ENCODE measurements around the gene IRAK1. TPM values are rescaled to one million over a fixed set of nuclear protein-coding genes. Genes with fewer than 3 reads are reported as not detected.

IRAK1 gene
- 25.9 TPM for polyA plus RNA-seq (2012; ENCODE audit: missing spikeins)

GRCh38 chrX:154019633-154020528, at the start of gene IRAK1:
Gene IRAK1 (minus strand): TSS chrX:154019902. CDS start chrX:154019812, 90 bp downstream.
- no peak for FAIRE-seq
- peak; percentile 69 for DNase-seq (ENCODE audit: insufficient read length)
- no peak for TF ChIP-seq TAF1 (IDR thresholded peaks at IDR 0.05; ENCODE audit: borderline replicate concordance, low read depth, low read length)
- TF ChIP-seq POLR2AphosphoS5 (IDR thresholded peaks at IDR 0.05; ENCODE audit: low read depth, low read length): 0 out of 2 replicates have a peak, but pooled peaks have one; percentile 18
- TF ChIP-seq POLR2A (IDR thresholded peaks at IDR 0.05; ENCODE audit: low read depth, low read length): peak; percentile 54

GRCh38 chrX:154068560-154068959, 48.9 kb upstream of the IRAK1 start:
- TF ChIP-seq POLR2A (IDR thresholded peaks at IDR 0.05; ENCODE audit: low read depth, low read length) (no peak), TAF1 (IDR thresholded peaks at IDR 0.05; ENCODE audit: borderline replicate concordance, low read depth, low read length) (no peak), POLR2AphosphoS5 (IDR thresholded peaks at IDR 0.05; ENCODE audit: low read depth, low read length) (no peak)

GRCh38 chrX:154064637-154065435, 45.1 kb upstream of the IRAK1 start:
- no peak for FAIRE-seq

More at GRCh38 chrX:154068560-154068959, 48.9 kb upstream of the IRAK1 start:
- DNase-seq (ENCODE audit: insufficient read length) (no peak), FAIRE-seq (no peak)

GRCh38 chrX:154063234-154063633, 43.5 kb upstream of the IRAK1 start:
- TF ChIP-seq POLR2AphosphoS5 (IDR thresholded peaks at IDR 0.05; ENCODE audit: low read depth, low read length) (no peak), POLR2A (IDR thresholded peaks at IDR 0.05; ENCODE audit: low read depth, low read length) (no peak), TAF1 (IDR thresholded peaks at IDR 0.05; ENCODE audit: borderline replicate concordance, low read depth, low read length) (no peak)
- DNase-seq (ENCODE audit: insufficient read length) (no peak), FAIRE-seq (no peak)

More at GRCh38 chrX:154064637-154065435, 45.1 kb upstream of the IRAK1 start:
- TF ChIP-seq POLR2AphosphoS5 (IDR thresholded peaks at IDR 0.05; ENCODE audit: low read depth, low read length): no peak
- no peak for DNase-seq (ENCODE audit: insufficient read length)

- DNase-seq (ENCODE audit: insufficient read length) (no peak), FAIRE-seq (no peak)
- TF ChIP-seq TAF1 (IDR thresholded peaks at IDR 0.05; ENCODE audit: borderline replicate concordance, low read depth, low read length): no peak
- TF ChIP-seq POLR2AphosphoS5 (IDR thresholded peaks at IDR 0.05; ENCODE audit: low read depth, low read length): no peak
Observed at GRCh38 chrX:154061801-154062200, 42.1 kb upstream of the IRAK1 start.

GRCh38 chrX:154059729-154060245, 40.1 kb upstream of the IRAK1 start:
- TF ChIP-seq POLR2AphosphoS5 (IDR thresholded peaks at IDR 0.05; ENCODE audit: low read depth, low read length) (no peak), TAF1 (IDR thresholded peaks at IDR 0.05; ENCODE audit: borderline replicate concordance, low read depth, low read length) (no peak), POLR2A (IDR thresholded peaks at IDR 0.05; ENCODE audit: low read depth, low read length) (no peak)

GRCh38 chrX:154059231-154059630, 39.5 kb upstream of the IRAK1 start:
- TF ChIP-seq POLR2AphosphoS5 (IDR thresholded peaks at IDR 0.05; ENCODE audit: low read depth, low read length) (no peak), POLR2A (IDR thresholded peaks at IDR 0.05; ENCODE audit: low read depth, low read length) (no peak), TAF1 (IDR thresholded peaks at IDR 0.05; ENCODE audit: borderline replicate concordance, low read depth, low read length) (no peak)
- no peak for DNase-seq (ENCODE audit: insufficient read length)
- FAIRE-seq: no peak

More at GRCh38 chrX:154059729-154060245, 40.1 kb upstream of the IRAK1 start:
- FAIRE-seq (no peak), DNase-seq (ENCODE audit: insufficient read length) (no peak)

- no peak for DNase-seq (ENCODE audit: insufficient read length)
- no peak for FAIRE-seq
Observed at GRCh38 chrX:154058214-154058997, 38.7 kb upstream of the IRAK1 start.

GRCh38 chrX:154057791-154058190, 38.1 kb upstream of the IRAK1 start:
- DNase-seq (ENCODE audit: insufficient read length) (no peak), FAIRE-seq (no peak)
- TF ChIP-seq POLR2A (IDR thresholded peaks at IDR 0.05; ENCODE audit: low read depth, low read length): no peak
- TF ChIP-seq TAF1 (IDR thresholded peaks at IDR 0.05; ENCODE audit: borderline replicate concordance, low read depth, low read length): no peak
- no peak for TF ChIP-seq POLR2AphosphoS5 (IDR thresholded peaks at IDR 0.05; ENCODE audit: low read depth, low read length)

More at GRCh38 chrX:154058214-154058997, 38.7 kb upstream of the IRAK1 start:
- TF ChIP-seq TAF1 (IDR thresholded peaks at IDR 0.05; ENCODE audit: borderline replicate concordance, low read depth, low read length) (no peak), POLR2AphosphoS5 (IDR thresholded peaks at IDR 0.05; ENCODE audit: low read depth, low read length) (no peak), POLR2A (IDR thresholded peaks at IDR 0.05; ENCODE audit: low read depth, low read length) (no peak)

GRCh38 chrX:154056770-154057241, 37.1 kb upstream of the IRAK1 start:
- no peak for FAIRE-seq
- no peak for DNase-seq (ENCODE audit: insufficient read length)
- TF ChIP-seq POLR2AphosphoS5 (IDR thresholded peaks at IDR 0.05; ENCODE audit: low read depth, low read length): no peak
- no peak for TF ChIP-seq TAF1 (IDR thresholded peaks at IDR 0.05; ENCODE audit: borderline replicate concordance, low read depth, low read length)
- no peak for TF ChIP-seq POLR2A (IDR thresholded peaks at IDR 0.05; ENCODE audit: low read depth, low read length)
